NCI-H82 treated with DMSO at 0.1 percent for 48 hours (cell line): ENCODE measurements around the gene CNTN4.
"Not testable (repeated sequence)": the region's sequence is repeated elsewhere in the genome, so short reads cannot be mapped to it uniquely, and the experiment has no call there.

Source experiments
- DNase-seq: peaks from one replicate; lab custom pipeline; 2025; ENCODE audit not compliant: unreplicated experiment; lab: John Stamatoyannopoulos, UW

Gene CNTN4

DNA sequence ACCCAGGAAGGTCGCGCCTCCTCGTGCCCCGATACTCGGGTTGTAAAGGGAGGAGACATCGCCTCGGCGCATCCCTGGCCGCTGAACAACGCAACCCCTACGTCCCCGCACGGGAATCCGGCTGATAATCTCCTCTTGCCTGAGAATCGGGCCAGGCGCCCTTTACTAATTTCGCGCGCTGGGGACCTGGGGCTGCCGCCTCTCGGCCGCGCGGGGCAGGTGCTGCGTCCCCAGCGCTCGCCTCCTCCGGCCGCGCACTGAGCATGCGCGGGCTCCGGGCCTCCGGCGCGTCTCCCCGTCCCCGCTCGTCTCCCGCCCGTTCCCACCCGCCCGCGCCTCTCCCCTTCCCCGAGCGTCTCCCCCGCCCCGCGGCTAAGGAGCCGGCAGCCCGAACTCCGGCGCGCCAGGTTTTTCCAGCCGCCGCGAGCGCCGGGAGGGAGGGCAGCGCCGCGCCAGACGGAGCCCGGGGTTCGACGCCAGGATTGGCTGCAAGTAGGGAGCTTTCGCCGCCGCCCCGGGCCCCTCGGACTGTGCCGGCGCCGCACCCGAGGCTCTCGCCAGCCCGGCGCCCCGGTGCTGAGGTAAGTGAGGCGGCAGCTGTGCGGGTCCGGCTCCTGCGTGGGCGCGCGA, at the start of gene CNTN4:
Gene CNTN4, plus strand, starts transcription at position 469 of the 630 bp plus-strand sequence.
- peak; percentile 74 for DNase-seq

DNA sequence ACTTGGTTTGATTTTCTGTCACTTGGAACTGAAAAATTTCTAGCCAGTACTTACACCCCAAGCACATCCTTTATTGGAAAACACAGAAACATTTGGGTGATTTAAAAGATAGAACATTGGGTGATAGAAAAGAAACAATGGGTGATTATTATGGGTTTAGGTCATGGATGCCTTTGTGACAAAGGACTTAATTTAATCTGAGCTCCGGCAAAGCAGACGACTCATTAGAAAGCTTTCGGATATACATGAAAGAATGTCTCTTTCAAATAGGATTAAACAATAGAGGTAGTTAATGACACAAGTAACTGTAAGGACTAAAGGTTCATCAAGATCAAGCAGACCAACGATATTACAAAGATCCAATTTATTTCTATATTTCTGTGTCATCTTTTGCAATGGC, 37.3 kb upstream of the CNTN4 start:
- DNase-seq = no peak

DNA sequence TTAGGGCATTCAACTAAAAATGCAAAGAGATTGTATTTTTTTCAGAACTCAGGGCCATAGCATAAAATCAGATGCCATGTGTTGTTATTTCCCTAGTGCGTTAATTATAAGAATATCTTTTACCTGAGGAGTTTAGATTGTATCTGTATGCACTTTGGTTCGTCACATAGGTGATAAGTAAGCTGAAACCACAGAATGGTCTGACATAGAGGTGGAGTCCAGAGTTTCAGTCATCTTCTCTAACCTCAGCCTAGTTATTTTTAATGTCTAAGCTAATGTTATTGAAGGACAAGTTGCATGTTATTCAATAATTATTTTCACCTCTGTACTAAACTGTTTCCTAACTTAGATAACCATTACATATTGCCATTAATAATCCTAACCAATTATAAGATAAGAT, 27.1 kb upstream of the CNTN4 start:
- no peak for DNase-seq

DNA sequence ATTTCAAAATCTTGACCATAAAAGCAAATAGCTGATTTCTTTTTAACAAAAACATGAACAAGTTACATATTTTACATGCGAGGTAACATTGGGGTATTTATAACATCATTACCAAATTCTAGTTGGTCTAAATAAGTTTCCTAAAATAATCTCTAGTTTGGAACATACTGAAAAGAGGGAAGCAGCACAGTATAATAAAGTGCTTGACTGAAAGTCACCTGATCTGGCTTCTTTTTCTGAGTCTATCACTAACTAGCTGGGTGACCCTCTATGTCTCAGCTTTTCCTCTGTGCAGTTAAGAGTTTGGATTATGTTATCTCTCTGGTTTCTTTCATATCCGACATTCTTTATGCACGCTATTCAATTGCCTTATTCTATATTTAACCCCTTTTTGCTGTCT, 19.8 kb upstream of the CNTN4 start:
- DNase-seq = no peak

DNA sequence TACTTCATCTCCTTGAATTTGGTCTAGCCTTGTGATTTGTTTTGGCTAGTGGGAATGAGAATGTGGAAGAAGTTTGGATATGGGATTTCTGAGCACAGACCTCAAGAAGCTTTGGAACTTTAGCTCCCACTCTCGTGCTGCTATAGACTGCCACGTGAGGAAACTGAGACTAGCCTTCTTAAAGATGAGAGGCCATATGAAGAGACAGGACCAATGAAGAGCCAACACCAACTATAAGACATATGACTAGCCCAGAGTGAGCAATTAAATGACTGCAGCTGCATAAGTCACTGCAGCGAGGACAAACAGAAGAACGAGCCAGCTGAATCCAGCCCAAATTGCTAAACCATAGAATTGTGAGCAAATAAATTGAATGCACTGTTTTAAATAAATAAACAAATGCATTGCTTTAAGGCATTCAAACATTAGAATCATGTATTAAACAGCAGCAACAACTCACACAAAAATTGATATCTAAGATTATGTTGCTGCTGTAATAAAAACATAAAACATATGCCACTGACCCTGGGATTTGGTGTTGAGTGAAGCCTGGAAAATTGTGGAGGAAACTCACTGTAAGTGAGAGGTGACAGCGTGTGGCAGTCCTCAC, 15.7 kb upstream of the CNTN4 start:
- no peak for DNase-seq

DNA sequence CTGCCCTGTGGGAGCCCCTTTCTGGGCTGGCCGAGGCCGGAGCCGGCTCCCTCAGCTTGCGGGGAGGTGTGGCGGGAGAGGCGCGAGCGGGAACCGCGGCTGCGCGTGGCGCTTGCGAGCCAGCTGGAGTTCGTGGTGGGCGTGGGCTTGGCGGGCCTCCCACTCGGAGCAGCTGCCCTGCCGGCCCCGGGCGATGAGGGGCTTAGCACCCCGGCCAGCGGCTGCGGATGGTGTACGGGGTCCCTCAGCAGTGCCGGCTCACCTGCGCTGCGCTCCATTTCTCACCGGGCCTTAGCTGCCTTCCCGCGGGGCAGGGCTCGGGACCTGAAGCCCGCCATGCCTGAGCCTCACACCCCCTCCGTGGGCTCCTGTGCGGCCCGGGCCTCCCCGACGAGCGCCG, 15.1 kb upstream of the CNTN4 start:
- DNase-seq = not testable (repeated sequence)

DNA sequence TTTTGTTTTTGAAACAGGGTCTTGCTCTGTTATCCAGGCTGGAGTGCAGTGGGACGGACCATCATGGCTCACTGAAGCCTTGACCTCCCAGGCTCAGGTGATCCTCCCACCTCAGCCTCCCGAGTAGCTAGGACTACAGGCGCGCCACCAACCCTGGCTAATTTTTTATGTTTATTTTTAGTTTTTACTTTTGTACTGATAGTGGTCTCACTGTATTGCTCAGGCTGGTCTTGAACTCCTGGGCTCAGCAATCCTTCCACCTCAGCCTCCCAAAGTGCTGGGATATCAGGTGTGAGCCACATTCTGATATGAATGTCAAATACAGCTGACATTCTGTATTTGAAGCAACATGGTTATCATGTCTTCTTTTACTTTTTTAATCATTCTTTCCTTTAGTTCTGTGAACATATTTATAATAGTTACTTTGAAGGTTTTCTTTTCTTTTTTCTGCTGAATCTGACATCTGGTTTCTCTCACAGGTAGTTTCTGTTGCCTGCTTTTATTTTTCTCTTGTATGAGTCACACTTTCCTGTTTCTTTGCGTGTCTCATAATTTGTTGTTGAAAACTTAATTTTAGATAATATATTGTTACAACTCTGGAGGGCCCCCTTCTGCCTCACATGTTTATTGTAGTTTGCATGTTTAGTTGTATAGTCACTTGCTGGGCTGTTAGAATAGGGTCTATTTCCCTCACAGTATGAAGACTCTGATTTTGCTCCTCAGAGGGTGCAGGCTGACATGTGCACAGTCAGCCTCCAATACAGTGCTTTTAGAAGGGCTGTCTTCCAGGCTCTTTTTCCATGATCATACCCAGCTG, 8.4 kb upstream of the CNTN4 start:
- no peak for DNase-seq

DNA sequence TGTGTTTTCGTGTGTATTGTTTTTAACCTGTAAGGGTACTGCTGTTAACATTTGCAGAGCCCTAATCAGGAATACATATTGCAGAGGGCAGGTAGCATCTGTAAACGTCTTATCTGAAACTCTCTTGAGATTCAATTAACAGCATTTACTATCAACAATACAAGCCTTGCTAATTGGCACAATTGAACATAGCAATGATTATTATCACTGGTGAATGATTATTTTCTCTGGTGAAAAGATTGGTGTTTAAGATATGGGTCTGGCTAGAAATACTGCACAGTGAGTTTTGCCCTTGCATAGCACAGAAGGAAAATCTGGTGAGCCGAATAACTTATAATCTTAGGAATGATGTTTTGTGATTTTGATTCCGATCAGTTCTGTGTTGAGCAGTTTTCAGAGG, 5.9 kb upstream of the CNTN4 start:
- no peak for DNase-seq

DNA sequence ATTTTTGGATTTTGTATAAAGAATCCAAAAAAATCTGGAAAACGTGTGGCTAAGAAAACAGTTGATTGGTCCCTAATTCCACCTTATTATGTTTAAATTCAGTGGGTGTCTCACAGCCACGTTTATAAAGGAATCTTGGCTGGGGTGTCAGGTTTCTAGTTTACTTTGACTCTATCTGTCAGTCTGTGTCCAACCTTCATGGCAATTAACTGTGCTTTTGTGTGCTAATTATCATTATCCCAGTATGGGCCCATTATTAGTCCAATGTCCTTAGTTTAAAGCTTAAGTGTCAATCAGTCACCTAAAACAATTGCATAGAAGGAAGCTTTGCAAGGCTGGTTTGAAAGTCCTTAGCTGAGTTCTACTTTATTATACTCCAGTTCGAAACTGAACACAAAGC, 3.7 kb upstream of the CNTN4 start:
- DNase-seq = no peak

DNA sequence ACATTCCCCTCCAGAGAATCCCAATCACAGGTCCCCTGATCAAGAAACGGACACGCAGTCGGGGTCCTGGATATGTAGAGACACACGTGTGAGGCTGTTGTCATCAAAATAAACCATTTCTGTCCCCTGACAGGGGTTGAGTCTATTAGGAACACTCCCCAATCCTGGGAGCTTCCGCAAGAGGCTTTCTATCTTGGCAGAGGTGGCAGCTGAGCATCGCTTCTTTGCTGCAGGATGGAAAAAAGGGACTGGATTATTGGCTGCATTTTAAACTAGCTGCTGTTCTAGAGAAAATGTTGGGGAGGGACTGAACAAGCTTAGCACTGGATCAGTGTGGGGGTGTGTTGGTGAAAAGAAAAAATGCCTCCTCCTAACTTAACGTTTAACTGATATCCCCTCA, 2.5 kb upstream of the CNTN4 start:
- DNase-seq = no peak

DNA sequence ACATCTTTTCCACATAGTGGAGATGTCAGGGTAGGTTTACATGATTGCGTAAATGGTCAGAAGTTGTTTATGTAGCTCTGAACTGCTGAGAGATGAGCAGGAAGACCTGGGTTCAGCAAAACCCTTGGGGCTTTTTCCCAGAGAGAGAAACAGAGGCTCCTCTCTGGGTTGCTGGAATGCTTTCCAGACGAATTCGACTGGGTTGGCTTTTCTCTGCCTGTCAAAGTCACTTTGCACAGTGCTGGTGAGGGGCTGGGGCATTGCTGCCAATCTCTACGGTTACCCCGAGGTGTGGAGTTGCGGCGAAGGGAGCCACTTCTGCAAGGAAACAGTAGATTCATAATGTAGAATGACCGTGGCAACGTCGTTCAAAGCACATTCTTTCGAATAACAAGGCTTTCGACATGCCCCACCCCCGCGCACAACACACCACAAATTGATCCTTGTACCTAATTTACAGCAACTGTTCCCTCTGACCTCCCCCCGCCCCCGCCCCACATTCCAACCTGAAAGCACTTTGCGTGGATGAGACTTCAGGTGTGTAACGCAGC, 950 bp upstream of the CNTN4 start:
- peak; percentile 1 for DNase-seq

DNA sequence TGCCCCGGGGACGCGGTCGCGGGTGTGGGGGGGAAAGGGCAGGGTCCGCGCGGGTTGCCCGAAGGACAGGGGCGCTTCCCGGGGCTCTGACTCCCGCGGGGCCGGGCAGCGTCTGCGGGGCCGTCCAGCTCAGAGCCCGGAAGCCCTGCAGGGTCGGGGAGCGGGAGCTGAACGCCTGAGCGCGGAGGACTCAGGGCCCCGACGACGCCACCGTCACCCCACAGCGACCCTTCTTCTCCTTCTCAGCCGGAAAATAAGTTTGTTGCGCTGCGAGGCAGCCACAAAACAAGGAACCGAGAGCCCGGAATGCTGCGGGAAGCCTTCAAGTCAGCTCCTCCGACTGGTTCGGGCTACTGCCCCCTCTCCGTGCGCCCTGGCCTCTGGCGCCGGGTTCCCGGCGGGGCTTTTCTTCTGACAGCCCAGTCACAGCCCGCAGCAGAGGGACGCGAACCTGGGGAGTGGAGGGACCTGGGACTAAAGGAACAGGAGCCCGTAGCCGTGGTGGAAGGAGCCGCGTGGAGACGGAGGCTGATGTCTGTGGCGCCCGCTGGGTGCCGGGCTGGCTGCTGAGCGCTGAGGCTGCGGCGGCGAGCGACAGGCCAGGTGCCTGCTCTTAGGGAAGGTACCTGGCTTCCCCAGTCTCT, 484 bp downstream of the CNTN4 start:
- DNase-seq = peak; percentile 2

DNA sequence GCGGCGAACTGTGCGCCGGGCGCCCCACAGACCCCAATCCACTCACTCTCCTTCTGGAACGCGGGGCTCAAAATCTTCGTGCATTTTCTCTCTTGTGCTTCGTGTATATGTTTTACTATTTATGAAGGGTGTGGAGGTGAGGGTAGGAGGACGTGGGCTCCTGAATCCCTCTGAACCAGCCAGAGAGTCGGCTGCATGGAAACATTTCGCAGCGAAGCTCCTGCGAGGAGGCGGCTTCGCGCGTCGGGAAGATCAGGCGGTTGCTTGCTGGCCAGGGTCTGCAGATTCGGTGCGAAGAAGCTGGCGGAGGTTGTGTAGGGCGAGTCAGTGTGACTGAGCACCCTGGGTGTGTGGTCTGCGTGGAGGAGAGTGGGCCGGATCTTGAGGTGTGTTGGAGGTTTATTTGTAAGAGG, 1.1 kb downstream of the CNTN4 start:
- no peak for DNase-seq

DNA sequence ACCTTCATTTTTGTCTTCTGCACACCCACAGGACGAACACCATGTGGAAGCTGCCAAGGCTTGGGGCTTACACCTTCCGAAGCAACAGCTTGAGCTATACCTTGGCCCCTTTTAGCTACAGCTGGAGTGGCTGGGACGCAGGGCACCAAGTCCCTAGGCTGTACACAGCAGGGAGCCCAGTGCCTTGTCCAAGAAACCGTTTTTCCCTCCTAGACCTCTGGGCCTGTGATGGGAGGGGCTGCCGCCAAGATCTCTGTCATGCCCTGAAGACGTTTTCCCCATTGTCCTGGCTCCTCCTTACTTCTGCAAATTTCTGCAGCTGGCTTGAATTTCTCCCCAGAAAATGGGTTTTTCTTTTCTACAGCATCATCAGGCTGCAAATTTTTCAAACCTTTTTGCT, 7.8 kb downstream of the CNTN4 start:
- DNase-seq = no peak

DNA sequence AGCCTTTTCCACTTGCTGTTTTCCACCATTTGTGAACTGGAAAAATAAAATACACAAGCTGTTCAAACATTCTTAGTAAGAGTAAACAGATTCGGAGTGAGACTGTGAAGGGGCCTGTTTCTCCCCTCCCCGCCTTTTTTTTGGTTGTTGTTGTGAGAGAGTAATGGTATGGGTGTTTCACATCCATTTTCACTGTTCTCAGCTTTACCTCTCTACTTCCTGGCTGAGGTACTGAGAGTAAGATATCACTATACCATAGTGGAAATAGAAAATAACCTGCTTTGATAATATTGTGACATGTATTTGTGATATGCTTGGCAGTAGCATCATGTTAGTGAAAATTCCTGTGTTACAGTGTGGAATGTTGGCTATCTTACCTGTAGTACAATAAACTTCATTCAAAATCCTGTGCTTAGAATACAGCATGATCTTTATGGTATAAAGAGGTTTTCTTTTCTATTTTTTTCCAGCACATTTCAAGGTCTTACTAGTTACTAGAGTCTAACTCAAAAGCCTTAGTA, 12.0 kb downstream of the CNTN4 start:
- DNase-seq = no peak

DNA sequence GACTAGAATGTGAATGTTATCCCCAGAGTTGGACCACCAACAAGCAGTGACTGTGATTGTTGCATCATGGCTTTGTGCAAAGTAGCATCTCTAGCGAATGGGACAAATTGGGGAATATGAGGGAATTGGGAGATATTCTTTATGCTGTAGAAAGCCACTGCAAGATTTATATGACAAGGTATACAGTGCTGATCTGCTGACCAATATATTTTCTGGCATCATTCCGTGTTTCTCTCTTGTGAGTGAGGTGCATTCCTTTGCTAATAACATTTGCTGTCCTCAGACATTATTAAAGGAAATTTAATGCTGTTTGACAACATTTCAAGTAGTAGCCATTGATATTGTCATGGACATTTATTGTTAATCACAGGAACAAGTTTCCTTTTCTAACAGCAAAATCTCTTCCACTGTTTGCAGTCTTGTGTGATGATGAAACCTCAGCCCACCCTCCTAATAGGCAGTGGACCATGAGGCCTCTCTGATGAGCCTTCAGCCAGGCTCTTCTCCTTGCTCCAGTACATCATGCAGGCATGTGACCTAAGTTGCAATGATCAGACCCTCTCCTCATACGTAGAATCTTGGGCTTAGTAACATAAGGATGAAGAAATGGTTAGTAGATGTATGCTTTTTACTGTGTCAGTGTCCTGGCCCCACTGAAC, 16.1 kb downstream of the CNTN4 start:
- no peak for DNase-seq

DNA sequence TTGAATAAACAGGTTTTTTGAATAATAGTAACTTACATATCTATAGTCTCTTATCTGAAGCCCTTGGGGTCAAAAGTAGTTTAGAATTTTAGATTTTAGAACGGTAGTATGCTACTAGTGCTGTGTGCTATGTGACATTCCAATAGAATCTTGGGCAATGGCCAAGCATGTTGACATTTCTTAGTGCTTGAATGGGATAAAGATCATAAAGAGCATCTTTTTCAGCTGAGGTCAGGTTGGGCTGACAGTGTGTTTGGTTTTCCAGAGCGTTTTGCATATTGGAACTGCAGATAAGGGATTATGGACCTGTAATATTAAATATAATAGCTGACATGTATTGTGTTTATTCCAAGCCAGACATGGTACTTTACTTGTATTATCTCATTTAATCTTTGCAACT, 32.1 kb downstream of the CNTN4 start:
- no peak for DNase-seq

DNA sequence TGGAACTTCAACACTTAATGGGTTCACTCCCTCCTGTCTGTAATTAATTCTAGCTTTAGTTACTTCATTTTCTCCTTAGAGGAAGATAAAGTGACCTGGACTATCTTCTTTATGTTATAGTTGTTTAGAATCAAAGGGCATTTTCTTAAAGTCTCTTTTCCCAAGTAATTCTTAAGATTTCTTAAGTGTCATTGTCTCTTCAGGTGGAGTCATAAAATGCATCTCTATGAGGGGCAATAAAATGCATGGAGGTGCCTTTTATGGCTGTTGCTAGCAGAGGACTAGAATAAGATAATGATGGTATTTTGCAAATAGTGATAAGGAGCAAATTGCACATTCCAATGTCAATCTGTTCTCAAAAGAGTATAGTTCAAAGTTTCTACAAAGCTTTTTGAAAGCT, 34.5 kb downstream of the CNTN4 start:
- DNase-seq = no peak

DNA sequence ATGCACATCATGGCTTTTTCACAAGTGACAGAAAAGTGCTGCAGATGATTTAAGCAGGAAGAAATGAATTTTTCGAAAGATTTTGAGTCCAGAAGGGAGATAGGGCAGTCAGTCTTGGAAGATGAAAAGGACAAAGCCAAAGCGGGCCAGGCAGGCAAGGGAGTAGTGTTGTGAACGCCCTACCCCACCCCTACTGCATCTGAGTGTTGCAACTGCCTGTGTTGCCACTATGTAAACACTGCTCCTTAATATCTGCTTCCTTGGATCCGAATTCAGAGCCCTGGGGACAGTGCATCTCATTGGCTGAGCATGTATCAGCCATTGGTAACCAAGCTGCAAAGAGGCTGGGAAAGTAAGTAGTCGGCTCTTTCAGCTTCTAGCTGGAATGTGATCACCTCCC, 39.0 kb downstream of the CNTN4 start:
- no peak for DNase-seq

DNA sequence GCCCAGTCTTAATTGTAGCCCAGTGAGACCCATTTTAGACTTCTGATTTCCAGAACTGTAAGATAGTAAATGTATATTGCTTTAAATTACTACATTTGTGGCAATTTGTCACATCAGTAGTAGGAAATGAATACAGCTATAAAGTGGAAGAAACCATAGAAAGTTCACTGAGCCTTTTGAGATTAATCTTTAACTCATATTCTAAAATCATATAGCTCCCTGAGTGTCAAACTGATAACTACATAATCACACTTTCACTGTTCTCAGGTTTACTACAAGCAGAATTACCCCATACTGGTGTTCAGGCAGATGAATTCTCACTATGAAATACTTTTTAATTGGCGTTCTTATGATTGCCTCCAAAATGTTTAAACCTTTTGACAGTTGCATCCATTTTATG, 42.8 kb downstream of the CNTN4 start:
- no peak for DNase-seq
